ENCODE data around the gene ORMDL1.
"Not testable (repeated sequence)": the region's sequence is repeated elsewhere in the genome, so short reads cannot be mapped to it uniquely, and the experiment has no call there.

ORMDL1 gene

DNA sequence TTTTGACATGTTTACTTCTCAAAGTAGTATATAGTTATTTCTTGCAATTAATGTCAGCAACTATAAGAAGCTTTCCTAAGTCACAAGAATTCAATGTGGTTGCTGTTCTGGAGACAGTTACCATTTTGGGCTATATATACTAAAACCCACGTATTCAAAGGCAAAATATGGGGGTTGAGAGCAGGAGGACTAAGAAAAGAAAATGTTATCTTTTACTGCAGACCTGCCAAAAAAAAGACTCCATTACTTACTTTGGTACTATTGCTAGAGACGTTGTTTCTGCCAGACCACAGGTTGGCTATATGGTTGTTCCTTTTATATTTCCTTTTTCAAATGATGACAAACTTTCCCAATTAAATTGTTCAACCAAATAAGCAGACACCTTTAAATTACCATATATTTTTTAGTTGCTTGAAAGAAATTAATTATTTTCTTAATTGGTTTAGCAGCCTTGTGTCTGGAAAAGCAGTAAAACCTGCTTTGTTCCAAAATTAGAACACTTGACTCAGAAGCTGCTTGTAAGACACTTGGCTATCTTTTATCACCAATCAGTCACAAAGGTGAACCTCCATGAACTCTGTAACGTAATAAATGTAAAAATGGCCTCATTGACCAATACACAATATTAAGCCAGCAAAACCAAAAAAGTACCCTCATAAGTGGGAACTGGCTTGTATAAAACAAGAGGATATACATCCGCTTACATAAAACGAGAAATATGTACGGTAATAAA is 13.4 kb downstream of the ORMDL1 start:
- DNase-seq: no peak

DNA sequence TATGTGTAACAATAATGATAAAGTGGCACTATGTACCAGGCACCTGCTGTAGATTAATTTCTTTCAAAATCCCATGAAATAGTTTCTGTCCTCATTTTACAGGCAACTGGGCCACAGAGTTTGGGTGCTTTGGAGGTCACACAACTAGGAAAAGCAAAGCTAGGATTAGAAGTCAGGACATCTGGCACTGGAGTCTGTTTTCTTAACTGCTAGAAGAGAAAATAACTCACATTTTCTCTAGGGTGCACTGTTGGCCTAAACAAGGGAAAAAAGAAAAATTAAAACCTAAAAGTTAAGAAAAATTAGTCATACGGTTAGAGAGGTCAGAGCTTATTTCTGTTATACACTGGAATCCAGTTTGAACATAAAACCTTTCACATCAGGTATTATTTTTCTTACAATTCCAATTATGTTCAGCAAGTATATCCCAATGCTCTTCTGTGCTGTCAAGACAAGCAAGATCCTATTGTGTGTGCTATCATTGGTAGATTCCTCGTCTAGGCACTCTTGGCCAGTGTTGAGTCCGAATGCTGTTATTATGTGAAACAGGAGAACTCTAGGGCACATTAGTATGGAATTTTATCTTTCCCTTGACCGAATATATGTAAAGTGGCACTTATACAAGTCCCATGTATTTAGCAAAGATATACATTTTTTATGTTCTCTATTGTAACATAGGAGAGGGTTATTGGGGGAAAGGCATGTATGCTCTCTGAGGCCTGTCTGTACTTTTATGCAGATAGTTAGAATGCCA is 20.1 kb downstream of the ORMDL1 start:
- no peak for DNase-seq

DNA sequence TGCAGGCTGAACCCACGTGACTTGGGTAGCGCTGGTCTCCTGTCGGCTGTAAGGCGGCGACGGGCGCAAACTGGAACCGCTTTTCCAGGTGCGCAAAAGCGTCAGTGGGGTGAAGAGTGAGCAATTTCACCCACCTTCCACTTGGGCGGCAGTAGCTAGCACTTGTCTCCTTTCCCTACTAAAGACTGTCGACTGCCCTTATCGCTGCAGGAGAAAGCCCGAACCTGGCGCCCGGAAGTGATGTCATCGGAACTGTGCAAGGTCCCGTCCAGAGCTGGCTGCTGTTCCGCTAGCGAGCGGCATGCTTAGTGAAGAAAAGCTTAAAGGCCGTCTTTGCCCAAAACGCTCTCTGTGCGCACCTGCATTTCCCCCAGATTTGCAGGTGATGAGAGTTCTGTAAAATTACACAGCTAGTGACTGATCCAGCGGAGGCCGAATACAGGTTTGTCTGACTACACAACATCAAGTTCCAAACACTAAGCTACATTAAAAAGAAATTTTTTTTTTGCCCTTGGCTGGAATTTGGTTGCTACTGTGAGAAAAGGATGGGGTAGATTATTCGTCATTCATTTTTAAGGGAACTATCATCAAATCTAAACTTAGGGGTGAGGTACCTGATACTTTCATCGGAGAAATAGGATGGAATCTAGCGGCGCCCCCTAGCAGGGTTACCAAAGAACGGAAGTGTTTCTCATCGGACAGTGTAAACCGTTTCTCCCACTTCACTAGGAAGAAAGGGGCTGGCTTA is 21.4 kb downstream of the ORMDL1 start, which contains the start of gene OSGEPL1:
OSGEPL1 (minus strand) TSS at position 242 of the 748 bp plus-strand sequence. CDS start 1,152 bp downstream, outside the sequence.
- peak; percentile 80 to 88 for DNase-seq

DNA sequence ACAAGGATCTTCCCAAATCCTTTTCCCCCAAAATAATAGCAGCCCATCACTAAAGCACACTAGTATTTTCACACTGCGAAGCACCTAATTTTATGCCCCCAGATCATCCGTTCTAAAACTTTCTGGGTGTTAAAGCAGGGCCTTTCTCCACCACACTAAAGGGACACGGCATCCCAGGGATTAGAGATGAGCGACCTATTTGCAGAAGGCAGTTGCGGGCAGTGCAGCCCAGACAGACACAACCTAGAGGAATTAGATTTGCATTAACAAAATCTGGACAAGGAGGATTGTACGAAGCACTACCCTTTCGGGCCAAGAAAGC is 21.9 kb downstream of the ORMDL1 start:
- DNase-seq: no peak

DNA sequence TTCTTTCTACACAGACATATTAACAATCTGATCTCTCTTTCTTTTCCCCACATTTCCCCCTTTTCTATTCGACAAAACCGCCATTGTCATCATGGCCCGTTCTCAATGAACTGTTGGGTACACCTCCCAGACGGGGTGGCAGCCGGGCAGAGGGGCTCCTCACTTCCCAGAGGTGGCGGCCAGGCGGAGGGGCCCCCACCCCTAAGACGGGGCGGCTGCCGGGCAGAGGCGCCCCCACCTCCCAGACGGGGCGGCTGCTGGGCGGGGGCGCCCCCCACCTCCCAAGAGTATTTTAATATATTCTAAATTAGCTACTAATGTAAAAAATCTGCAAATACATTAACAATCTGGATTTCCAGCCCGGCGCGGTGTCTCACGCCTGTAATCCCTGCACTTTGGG is 24.0 kb downstream of the ORMDL1 start:
- DNase-seq: not testable (repeated sequence)

DNA sequence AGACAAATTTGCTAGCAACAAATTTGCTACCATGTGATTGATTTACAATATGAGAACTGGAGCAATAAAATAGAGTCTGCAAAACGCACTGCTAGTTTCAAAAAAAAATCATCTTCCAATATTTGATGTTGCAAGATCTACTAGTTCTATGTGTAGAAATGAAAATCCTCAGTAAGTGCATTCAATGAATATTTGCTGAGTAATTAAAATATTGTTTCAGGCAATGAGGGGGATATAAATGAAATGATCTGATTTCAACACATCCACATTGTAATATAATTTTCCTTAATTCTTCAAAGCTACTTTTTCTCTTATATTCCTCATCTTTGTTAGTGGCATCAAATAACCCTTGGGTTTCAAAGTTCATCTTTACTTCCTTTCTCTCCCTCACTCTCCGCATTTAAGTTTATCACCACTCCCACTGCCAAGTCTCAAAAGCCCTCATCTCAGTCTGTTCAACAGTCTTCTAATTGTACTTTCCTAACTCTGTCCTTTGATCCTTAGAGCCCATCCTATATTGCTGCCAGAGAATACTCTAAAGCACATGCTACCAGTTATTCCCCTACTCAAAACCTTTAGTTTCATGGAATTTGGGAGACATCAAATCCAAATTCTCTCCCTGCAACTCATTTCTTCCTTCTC is 27.7 kb downstream of the ORMDL1 start:
- DNase-seq: no peak

DNA sequence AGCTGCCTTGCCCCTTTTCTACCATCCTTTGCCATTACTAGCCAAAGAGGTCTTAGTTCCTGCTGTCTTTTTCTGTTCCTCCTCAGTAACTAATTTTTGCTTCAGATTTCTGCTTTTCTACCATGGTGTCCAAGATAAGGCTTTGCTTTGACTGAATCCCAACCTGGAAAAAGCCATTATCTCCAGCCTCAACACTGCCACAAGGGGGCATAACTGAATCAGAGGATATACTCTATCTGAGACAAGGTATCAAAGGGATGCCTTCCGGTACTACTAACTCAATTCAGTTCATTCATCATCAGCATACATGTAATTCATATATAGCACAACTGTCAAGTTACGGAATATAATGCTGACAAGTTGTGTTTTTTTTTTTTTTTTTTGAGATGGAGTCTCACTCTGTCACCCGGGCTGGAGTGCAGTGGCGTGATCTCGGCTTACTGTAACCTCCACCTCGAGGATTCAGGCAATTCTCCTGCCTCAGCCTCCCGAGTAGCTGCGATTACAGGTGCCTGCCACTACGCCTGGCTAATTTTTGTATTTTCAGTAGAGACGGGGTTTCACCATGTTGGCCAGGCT is 33.0 kb downstream of the ORMDL1 start:
- DNase-seq: peak; percentile 25 to 67

DNA sequence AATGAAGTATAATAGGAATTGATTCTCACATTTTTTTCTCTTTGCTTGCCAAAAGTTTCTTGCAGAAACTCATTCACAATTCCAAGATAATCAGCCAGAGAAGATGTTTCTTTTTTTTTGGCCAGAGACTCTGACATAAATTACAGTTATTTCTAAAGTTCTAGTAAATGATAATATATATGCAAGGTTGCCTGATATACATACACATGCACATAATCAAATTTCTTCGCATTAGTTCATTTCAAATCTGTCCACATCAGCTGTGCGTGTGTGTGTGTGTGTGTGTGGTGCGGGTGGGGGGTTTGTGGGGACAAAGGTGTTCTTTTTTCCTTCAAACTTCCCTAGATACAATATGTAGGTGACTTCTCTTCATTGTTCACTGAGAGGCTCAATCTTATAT is 54.7 kb downstream of the ORMDL1 start:
- DNase-seq: no peak

DNA sequence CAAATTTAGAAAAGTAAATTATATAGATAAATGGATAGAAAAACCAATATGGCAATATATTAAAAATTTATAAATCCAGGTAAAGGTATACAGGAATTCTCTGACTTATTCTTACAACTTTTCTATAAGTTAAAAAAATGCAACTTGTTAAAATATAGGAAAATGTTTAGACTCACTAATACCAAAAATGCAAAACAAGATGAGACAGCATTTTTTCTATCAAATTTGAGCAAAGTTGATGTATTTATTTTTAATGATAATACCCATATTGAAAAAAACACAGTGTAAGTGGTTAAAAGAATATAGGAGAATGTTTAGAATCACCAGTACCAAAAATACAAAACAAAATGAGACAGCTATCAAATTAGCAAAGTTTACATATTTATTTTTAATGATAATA is 57.3 kb downstream of the ORMDL1 start:
- DNase-seq: no peak

DNA sequence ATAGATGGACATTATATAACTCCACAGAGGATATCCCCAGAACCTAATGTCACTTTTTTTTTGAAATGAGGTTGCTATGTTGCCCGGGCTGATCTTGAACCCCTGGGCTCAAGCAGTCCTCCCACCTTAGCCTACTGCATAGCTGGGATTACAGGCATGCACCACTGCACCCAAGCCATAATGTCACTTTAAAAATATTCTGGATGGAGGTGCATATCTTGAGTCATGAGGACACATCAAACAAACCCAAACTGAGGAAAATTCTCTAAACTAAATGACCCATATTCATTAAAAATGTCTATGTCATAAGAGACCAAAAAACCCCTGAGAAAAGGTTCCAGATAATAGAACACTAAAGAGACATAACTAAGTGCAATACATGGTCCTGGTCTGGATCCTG is 57.9 kb downstream of the ORMDL1 start:
- DNase-seq: no peak

DNA sequence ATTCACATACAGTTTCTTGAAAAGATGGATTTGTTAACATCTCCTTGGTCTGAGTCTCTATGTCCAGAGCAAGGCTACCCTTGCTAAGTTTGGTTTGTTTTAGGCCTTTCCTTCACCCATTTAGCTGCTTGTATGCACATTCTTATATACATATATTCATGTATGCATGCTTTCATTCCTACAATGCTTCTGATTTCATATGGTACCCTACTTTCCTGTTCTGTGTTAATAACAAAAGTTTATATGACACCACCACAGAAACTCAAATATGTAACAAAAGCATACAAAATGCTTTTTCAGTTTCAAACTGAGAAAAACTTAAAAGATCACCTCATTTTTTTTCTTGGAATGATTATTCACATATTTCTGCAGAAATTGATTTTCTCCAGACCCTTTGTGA is 60.9 kb downstream of the ORMDL1 start:
- DNase-seq: no peak
